Activated naive CD8-positive, alpha-beta T cell treated with anti-CD3 and anti-CD28 coated beads, Interleukin-2, amount 50 U/mL, for 24 hours (primary cell): ENCODE measurements around the gene MEF2B.
A peak's percentile ranks its signal among the peaks of the same experiment; 100 is the strongest.

Experiments used
- ATAC-seq: fragments of 150-1000 bp; cut with Tn5 transposase; one replicate; pipeline ENCODE4 v1.10.0; 2021
- DNase-seq: peaks from one replicate; pipeline ENCODE4 v3.0.0; 2021
- H3K27ac Mint-ChIP-seq: one replicate; pipeline ENCODE4 v1.8.0; 2021; ENCODE audit warnings: mild to moderate bottlenecking, mixed read lengths
- H3K27me3 Mint-ChIP-seq: one replicate; pipeline ENCODE4 v1.8.0; 2021; ENCODE audit warnings: mixed read lengths
- H3K36me3 Mint-ChIP-seq: one replicate; pipeline ENCODE4 v1.8.0; 2021; ENCODE audit warnings: low read depth, mixed read lengths
- H3K4me1 Mint-ChIP-seq: one replicate; pipeline ENCODE4 v1.8.0; 2021; ENCODE audit warnings: mixed read lengths
- H3K4me3 Mint-ChIP-seq: one replicate; pipeline ENCODE4 v1.8.0; 2021; ENCODE audit warnings: mild to moderate bottlenecking, moderate library complexity, mixed read lengths
- H3K9me3 Mint-ChIP-seq: one replicate; pipeline ENCODE4 v1.8.0; 2021; ENCODE audit warnings: mixed read lengths

Gene MEF2B

DNA sequence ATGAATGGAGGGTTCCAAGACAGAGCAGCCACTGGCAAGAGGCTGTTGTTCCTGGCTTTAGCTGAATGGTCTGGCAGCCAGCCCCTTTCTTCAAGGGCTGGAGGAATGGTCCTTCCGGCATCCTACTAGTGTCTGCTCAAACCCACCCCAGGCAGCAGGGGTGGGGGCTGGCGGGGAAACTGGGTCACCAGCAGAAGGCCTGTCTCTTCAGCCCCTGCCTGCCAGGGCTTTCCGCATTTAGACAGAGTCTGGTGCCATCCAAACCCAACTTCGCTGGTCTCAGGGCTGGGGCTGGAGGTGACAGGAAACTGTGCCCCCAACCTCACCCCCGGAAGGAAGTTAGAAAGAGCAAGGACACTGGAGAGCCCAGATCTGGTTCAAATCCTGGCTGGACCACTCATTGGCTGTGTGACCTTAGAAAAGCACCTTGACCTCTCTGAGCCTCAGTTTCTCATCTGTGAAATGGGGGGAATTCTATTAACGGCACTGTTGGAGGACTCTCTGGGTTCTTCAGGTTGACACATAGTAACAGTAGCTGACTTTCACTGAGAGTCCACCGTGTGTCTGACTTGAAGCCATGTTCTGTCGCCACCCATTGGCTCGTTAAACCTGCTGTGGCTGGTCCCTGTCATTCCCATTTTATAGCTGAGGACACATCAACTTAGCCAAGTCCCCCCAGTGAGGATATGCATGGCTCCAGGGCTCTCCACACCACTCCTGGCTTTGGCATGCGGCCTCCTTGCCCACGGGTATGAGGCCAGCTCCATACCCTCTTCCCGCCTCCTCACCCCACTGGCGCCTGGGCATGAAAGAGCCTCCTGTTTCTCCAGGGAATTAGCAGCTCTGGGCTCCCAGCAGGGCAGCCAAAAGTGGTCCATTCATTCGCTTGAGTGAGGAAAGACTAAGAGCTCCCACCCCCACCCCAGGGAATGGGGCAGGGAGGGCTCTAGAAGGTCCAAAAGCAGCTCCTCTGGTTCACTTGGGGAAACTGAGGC, 35.6 kb upstream of the MEF2B start:
- H3K36me3 Mint-ChIP-seq, result peaks cover 11% of the 10 kb centered on the region
- H3K27ac Mint-ChIP-seq, result no peak overlapping the region
- ATAC-seq (no peak), DNase-seq (no peak)
- H3K4me1 Mint-ChIP-seq, result peaks cover 34% of the 10 kb centered on the region
- H3K27me3 Mint-ChIP-seq, result peaks cover 11% of the 10 kb centered on the region
- H3K9me3 Mint-ChIP-seq, result no peaks in the 10 kb centered on the region
- no peak overlapping the region for H3K4me3 Mint-ChIP-seq

DNA sequence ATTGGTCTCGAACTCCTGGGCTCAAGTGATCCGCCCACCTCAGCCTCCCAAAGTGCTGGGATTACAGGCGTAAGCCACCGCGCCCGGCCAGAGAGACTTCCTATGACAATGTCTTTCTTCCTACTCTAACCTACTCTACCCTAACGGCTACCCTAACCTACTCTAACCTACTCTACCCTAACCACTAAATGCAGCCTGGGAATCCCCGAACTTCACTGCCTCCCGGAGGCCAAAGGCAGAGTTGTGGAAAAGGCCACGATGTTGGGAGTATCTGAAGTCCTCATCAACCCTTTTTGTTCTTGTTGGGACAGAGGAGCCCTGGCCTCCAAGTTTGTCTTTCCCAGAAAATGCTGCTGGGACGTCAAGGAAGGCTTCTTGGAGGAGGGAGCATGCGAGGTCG, 34.1 kb upstream of the MEF2B start:
- Mint-ChIP-seq H3K27me3 (peaks cover 3% of the 10 kb centered on the region), H3K9me3 (no peaks in the 10 kb centered on the region), H3K27ac (peak overlapping the region; percentile 18), H3K4me3 (peak overlapping the region; percentile 54), H3K36me3 (peaks cover 11% of the 10 kb centered on the region), H3K4me1 (peaks cover 34% of the 10 kb centered on the region)
- no peak for DNase-seq
- no peak for ATAC-seq

DNA sequence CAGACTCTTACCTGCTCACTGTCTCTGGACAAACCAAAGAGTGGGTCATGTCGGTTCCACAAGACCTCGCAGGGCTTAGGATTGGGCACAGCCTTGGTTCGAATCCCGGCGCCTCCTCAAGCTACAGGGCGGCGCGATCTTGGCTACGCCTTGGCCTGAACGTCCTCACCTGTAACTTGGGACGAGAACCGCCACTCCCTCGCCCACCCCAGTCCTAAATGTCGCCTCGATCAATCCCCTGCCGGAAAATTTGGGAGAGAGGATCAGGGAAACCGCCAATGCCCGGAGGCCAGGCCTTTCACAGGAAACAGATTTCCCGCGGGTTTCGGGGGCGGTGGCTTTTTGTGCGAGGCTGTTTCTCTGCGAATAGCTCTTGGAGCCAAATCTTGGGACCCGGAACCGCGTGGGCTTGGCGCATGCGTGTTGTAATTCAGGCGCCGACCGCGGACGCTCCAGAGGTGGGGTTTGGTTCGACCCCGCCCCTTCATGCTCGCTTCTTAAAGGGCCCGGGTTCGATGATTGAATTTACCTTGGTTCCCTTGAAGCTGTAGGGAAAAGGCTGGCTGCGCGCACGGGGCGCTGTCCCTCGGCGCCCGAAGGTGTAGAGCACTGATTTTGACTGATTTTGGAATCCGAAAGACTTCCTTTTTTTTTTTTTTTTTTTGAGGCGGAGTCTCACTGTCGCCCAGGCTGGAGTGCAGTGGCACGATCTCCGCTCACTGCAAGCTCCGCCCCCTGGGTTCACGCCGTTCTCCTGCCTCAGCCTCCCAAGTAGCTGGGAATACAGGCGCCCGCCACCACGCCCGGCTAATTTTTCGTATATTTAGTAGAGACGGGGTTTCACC, 33.2 kb upstream of the MEF2B start, which contains the start of gene NR2C2AP:
Gene NR2C2AP, minus strand, starts transcription at position 403 of the 845 bp plus-strand sequence. Its CDS starts 354 bp downstream, at position 49.
- H3K4me1 Mint-ChIP-seq, result peaks cover 34% of the 10 kb centered on the region
- H3K27ac Mint-ChIP-seq, result peak within 1 kb of the TSS; percentile 93
- H3K27me3 Mint-ChIP-seq, result peaks cover 2% of the 10 kb centered on the region
- H3K4me3 Mint-ChIP-seq, result peak within 1 kb of the TSS; percentile 95
- peak; percentile 81 for ATAC-seq
- peak; percentile 96 for DNase-seq
- H3K9me3 Mint-ChIP-seq, result no peaks in the 10 kb centered on the region
- H3K36me3 Mint-ChIP-seq, result peaks cover 11% of the 10 kb centered on the region

DNA sequence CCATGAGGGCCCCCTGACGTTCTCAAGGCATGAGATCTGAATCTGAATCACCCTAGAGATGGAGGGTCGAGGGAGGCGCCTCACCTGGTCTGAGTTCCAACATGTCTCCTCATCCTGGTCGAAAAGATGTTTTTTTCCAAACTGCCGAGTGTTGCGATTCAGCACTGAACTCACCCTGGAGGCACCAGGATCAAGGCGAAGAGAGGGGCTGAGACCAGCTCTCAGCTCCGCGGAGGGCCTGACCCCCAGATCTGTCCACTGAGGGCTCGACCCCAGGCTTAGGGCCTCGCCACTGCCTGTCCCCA, 32.6 kb upstream of the MEF2B start:
- peaks cover 33% of the 10 kb centered on the region for H3K4me1 Mint-ChIP-seq
- ATAC-seq (peak; percentile 1), DNase-seq (no peak)
- H3K27me3 Mint-ChIP-seq, result peaks cover 2% of the 10 kb centered on the region
- no peaks in the 10 kb centered on the region for H3K9me3 Mint-ChIP-seq
- H3K27ac Mint-ChIP-seq, result peak overlapping the region; percentile 93
- H3K36me3 Mint-ChIP-seq, result peaks cover 14% of the 10 kb centered on the region
- H3K4me3 Mint-ChIP-seq, result peak overlapping the region; percentile 95

DNA sequence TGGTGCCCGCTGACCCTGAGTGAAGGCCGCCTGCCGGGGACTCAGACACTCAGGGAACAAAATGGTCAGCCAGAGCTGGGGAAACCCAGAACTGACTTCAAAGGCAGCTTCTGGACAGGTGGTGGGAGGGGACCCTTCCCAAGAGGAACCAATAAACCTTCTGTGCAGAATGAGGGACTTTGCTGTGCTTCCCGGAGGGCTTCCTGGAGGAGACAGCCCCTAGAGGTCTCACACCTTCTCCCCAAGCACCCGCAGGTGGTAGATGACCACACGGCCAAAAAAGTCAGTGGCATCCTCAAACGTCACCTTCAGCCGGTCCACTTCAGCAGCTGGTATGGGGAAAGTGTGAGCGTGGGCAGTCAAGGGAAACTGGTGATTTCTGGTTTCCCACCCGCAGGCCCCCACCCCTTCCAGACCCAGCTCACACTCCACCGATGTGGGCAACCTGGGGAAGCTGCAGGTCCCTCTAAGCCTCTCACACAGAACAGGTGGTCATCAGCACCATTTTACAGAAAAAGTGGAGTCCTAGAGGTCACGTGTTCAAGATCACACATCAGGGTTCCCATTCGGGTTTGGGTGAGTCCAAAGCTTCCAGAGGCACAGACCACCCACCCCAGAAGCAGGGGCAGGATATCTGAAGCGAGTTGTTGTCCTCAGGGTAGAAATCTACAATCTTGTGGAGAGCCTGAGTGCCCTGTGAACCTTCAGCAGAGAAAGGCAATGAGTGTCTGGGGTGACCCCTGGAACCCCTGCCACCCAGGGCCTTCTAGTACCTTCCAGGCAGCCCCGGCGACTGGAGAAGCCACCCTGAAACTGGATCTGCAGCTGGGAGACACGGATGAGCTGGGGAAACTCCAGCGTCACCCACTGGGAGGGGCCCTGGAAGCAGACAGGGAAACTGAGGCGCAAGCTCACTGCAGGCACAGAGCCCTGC, 31.9 kb upstream of the MEF2B start:
- ATAC-seq, result no peak
- no peak for DNase-seq
- Mint-ChIP-seq H3K4me1 (peaks cover 26% of the 10 kb centered on the region), H3K27me3 (peaks cover 2% of the 10 kb centered on the region), H3K4me3 (peak overlapping the region; percentile 95), H3K27ac (peak overlapping the region; percentile 93), H3K36me3 (peaks cover 14% of the 10 kb centered on the region), H3K9me3 (no peaks in the 10 kb centered on the region)

DNA sequence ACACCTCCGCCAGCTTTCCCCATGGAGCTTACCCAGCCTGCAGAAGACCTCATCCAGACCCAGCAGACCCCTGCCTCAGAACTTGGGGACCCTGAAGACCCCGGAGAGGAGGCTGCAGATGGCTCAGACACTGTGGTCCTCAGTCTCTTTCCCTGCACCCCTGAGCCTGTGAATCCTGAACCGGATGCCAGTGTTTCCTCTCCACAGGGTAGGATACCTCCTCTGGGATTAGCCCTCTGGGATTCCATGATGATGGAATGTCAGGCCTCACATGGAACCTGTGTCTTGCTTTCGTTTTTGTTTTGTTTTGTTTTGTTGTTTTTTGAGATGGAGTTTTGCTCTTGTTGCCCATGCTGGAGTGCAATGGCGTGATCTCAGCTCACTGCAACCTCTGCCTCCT, 23.9 kb upstream of the MEF2B start:
- Mint-ChIP-seq H3K4me1 (peaks cover 45% of the 10 kb centered on the region), H3K27ac (no peak overlapping the region), H3K36me3 (peaks cover 7% of the 10 kb centered on the region), H3K9me3 (no peaks in the 10 kb centered on the region), H3K27me3 (no peaks in the 10 kb centered on the region), H3K4me3 (peak overlapping the region; percentile 97)
- no peak for DNase-seq
- ATAC-seq, result no peak

DNA sequence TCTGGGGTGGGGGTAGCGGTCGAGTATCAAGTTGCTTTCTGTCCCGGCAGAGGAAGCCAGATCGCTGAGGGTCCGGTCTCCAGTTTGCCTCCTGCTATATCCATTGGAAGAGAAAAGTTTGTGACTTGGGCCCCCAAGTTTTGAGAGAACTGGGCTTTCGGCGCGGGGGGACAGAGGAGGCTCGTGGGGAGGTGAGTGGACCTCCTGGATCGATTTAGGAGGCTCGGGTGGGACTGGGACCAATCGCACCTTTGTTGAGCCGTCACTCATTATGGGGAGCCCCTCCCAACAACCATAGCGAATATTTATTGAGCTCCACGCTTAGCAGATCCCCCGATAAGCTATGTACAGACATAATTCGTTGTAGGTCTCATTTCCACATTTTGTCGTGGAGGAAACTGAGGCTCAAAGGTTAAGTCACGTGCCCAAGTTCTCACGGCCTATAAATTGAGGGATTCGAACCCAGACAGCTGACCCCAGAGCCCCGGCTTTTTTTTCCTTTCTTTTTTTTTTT, 22.9 kb upstream of the MEF2B start:
- peaks cover 6% of the 10 kb centered on the region for H3K36me3 Mint-ChIP-seq

DNA sequence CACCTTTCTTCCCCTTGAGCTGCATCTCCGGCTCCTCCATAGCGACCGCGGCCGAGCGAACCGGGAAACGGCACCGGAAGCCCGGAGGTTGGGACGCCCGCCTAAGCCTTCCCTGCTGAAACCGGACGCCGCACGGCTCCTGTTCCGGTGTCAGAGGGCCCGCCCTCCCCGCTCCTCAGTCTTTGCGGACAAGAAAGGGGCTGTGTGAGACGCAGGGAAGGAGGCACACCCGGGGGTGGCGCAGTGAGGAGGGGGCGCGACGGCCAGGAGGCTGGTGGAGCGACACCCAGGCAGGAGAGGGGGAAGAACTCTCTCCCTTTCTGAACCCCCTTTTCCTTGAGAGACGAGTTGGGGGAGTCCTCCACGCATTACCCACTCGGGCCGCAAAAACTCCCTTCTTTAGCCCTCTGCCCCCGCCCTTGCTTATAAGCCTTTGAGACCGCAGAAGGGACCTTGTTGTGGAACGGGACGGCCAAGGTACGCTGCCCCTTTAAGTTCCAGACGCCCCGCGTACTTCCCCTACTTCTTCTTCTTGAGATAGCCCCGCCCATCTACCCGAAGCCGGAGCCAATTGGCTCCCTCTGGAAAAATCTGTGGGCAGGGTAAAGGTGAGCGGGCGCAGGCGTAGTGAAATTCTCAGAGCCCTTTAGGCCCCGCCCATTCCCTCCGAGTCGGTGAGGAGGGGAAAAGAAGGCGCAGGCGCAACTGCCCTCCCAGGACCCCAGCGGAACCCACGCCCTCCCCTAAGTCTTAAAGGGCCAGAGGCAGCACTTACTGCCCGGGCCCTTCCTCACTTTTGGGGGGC, 22.2 kb upstream of the MEF2B start, which contains the start of the genes BORCS8 and RFXANK:
Gene BORCS8, minus strand, starts transcription at position 75 of the 805 bp plus-strand sequence. Its CDS starts 35 bp downstream, at position 40.
Gene RFXANK, plus strand, starts transcription at position 181 of the 805 bp plus-strand sequence. CDS start 1,689 bp downstream, outside the sequence.
- Mint-ChIP-seq H3K27me3 (no peaks in the 10 kb centered on the region), H3K27ac (peak within 1 kb of the TSS; percentile 97), H3K4me3 (peak within 1 kb of the TSS; percentile 97), H3K9me3 (no peaks in the 10 kb centered on the region), H3K4me1 (peaks cover 45% of the 10 kb centered on the region), H3K36me3 (peaks cover 5% of the 10 kb centered on the region)
- ATAC-seq (peak; percentile 87), DNase-seq (peak; percentile 99)

More for the DNA sequence above, 22.9 kb upstream of the MEF2B start:
- DNase-seq (no peak), ATAC-seq (no peak)
- peak overlapping the region; percentile 97 for H3K4me3 Mint-ChIP-seq
- H3K27me3 Mint-ChIP-seq, result no peaks in the 10 kb centered on the region
- no peaks in the 10 kb centered on the region for H3K9me3 Mint-ChIP-seq
- peaks cover 45% of the 10 kb centered on the region for H3K4me1 Mint-ChIP-seq
- H3K27ac Mint-ChIP-seq, result peak overlapping the region; percentile 97

DNA sequence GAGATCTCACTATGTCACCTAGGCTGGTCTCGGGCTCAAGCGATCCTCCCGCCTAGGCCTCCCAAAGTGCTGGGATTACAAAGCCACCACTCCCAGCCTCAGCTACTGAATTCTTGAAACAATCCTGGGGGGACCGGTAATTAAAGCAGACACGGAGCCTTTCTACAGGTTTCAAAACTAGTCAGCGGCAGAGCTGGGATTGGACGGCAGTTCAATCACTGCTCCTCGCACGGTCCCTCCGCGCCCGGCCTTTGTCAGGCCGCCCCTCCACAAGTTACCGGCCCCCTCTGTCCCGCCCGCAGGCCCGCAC, 21.7 kb upstream of the MEF2B start:
- H3K27ac Mint-ChIP-seq, result peak overlapping the region; percentile 97
- no peaks in the 10 kb centered on the region for H3K27me3 Mint-ChIP-seq
- DNase-seq, result no peak
- ATAC-seq, result no peak
- H3K4me3 Mint-ChIP-seq, result peak overlapping the region; percentile 97
- H3K4me1 Mint-ChIP-seq, result peaks cover 47% of the 10 kb centered on the region
- no peaks in the 10 kb centered on the region for H3K9me3 Mint-ChIP-seq
- H3K36me3 Mint-ChIP-seq, result peaks cover 9% of the 10 kb centered on the region

DNA sequence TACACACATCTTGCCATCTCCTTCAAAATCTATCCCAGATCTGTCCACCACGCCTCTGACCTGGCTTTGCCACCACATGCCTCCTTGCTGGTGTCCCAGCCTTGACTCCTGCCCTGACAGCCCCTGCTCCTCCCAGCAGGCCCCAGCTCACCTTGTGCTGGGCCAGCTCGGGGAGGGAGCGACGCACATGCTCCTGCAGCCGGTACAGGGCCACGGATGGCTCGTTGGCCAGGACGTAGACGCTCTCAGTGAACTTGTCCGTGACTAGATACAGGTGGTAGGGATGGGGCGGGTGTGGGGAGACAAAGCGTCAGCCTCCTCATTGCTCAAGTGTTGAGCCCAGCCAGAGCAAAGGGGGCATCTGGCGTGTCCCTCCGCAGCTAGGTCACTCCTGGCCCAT, 16.7 kb upstream of the MEF2B start:
- peak overlapping the region; percentile 29 for H3K27ac Mint-ChIP-seq
- DNase-seq (no peak), ATAC-seq (no peak)

DNA sequence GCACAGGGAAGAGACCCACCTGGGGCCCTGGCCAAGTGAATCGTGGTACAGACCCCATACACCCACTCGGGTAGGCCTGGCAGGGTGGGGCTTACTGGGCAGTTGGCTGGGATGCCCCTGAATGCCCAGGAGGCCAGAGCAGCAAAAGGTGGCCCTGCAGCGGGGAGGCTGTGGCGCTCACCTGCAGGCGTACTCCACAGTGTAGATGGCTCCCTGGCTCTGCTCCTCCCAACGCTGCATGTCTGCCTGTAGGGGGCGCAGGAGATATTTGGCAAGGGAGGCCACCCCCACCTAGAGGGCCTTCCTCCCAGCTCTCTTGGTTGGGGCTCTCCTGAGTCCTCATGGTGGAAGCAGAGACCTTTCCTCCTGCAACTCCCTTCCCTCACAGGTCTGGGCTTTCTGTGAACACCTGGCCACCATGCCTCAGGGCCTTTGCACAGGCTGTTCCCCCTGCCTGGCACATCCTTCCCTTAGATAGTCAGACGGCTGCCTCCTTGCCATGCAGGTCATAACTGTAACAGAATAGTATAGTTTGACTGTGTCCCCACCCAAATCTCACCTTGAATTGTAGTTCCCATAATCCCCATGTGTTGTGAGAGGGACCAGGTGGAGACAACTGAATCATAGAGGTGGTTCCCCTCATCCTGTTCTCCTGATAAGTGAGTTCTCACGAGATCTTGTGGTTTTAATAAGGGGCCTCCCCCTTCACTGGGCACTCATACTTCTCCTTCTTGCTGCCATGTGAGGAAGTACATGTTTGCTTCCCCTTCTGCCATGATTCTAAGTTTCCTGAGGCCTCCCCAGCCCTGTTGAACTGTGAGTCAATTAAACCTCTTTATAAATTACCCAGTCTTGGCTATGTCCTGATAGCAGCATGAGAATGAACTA, 16.0 kb upstream of the MEF2B start:
- DNase-seq, result peak; percentile 70
- Mint-ChIP-seq H3K4me1 (peaks cover 29% of the 10 kb centered on the region), H3K27me3 (no peaks in the 10 kb centered on the region), H3K9me3 (no peaks in the 10 kb centered on the region), H3K4me3 (no peak overlapping the region), H3K27ac (peak overlapping the region; percentile 29), H3K36me3 (peaks cover 16% of the 10 kb centered on the region)
- peak; percentile 87 for ATAC-seq

More for the DNA sequence above, 16.7 kb upstream of the MEF2B start:
- no peaks in the 10 kb centered on the region for H3K27me3 Mint-ChIP-seq
- no peaks in the 10 kb centered on the region for H3K9me3 Mint-ChIP-seq
- H3K4me1 Mint-ChIP-seq, result peaks cover 35% of the 10 kb centered on the region
- H3K36me3 Mint-ChIP-seq, result peaks cover 16% of the 10 kb centered on the region
- no peak overlapping the region for H3K4me3 Mint-ChIP-seq

DNA sequence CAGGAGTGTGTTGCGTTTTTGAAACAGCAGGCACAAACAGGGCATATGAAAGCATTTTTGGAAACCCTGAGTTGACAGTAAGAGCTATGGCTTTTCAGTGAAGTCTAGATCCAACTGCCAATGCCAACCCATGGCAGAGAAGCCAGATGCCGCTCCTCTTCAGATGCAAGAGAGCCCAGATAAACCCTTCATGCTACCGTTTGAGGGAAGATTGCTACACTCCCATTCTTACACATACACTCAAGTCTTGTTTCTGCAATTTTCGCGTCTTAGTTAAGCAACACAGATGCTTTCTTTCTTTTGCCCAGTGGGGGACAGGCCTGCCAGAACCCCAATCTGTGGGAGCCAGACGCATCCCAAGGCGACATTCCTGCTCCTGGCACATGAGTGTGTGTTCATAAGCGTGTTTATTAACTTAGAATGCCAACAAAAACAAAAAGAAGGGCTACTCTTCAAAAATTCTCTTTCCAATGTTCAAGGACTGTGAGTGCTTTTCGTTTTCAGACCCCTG, 11.5 kb upstream of the MEF2B start:
- no peaks in the 10 kb centered on the region for H3K27me3 Mint-ChIP-seq
- H3K4me3 Mint-ChIP-seq, result no peak overlapping the region
- H3K9me3 Mint-ChIP-seq, result no peaks in the 10 kb centered on the region
- ATAC-seq (no peak), DNase-seq (no peak)
- peaks cover 6% of the 10 kb centered on the region for H3K4me1 Mint-ChIP-seq
- peaks cover 15% of the 10 kb centered on the region for H3K36me3 Mint-ChIP-seq
- no peak overlapping the region for H3K27ac Mint-ChIP-seq
